Stimulated activated CD8-positive, alpha-beta memory T cell treated with anti-CD3 and anti-CD28 coated beads, Interleukin-2, amount 100 ng/mL, for 1 hour (primary cell): Measurements from ENCODE around the gene DYNLT4.
A peak's percentile ranks its signal among the peaks of the same experiment; 100 is the strongest.
"Not testable (repeated sequence)": the region's sequence is repeated elsewhere in the genome, so short reads cannot be mapped to it uniquely, and the experiment has no call there.

Experiments used
- DNase-seq, 2 donors: peaks; one replicate each; pipeline ENCODE4 v3.0.0-alpha.2; 2020; ENCODE audit warnings: low read depth in 2 of 2

Gene DYNLT4

GRCh38 chr1:44788120-44788860 lies 18.9 kb downstream of the DYNLT4 start, which contains the start of gene BEST4:
TSS of gene BEST4 (minus strand) at chr1:44788170. CDS start at chr1:44787705, 465 bp downstream.
- DNase-seq: no peak

- no peak for DNase-seq
These were observed 19.6 kb downstream of the DYNLT4 start for GRCh38 chr1:44787506-44787905.

- DNase-seq: no peak
These were observed 20.2 kb downstream of the DYNLT4 start for GRCh38 chr1:44786841-44787426.

GRCh38 chr1:44786138-44786840 lies 20.9 kb downstream of the DYNLT4 start:
- DNase-seq: peak; percentile 52 to 63

- no peak for DNase-seq
These were observed 21.5 kb downstream of the DYNLT4 start for GRCh38 chr1:44785501-44786137.

- DNase-seq: no peak
These were observed 22.1 kb downstream of the DYNLT4 start for GRCh38 chr1:44785029-44785380.

GRCh38 chr1:44784094-44785028 lies 22.8 kb downstream of the DYNLT4 start:
- DNase-seq: no peak

GRCh38 chr1:44783697-44784093 lies 23.5 kb downstream of the DYNLT4 start:
- DNase-seq: no peak

GRCh38 chr1:44780583-44781121 lies 26.5 kb downstream of the DYNLT4 start:
- no peak for DNase-seq

GRCh38 chr1:44778705-44779576 lies 28.2 kb downstream of the DYNLT4 start:
- no peak for DNase-seq

- no peak for DNase-seq
These were observed 29.0 kb downstream of the DYNLT4 start for GRCh38 chr1:44777969-44778635.

- no peak for DNase-seq
These were observed 29.6 kb downstream of the DYNLT4 start for GRCh38 chr1:44777547-44777946.

GRCh38 chr1:44776730-44777068 lies 30.5 kb downstream of the DYNLT4 start:
- DNase-seq: no peak

GRCh38 chr1:44775930-44776729 lies 31.0 kb downstream of the DYNLT4 start:
- DNase-seq: peak in 1 of 2 donors; percentile 20

GRCh38 chr1:44775078-44775929 lies 31.8 kb downstream of the DYNLT4 start, which contains the start of gene RPS8:
TSS of gene RPS8 (plus strand) at chr1:44775540. CDS start at chr1:44775597, 57 bp downstream.
- DNase-seq: peak; percentile 80 to 81

GRCh38 chr1:44766421-44766820 lies 40.7 kb downstream of the DYNLT4 start:
- not testable (repeated sequence) for DNase-seq

- no peak for DNase-seq
These were observed 46.3 kb downstream of the DYNLT4 start for GRCh38 chr1:44760876-44761275.

GRCh38 chr1:44759077-44759476 lies 48.1 kb downstream of the DYNLT4 start:
- no peak for DNase-seq
